Measurements from ENCODE around the gene KDM2A. TPM values are rescaled to one million over a fixed set of nuclear protein-coding genes. Genes with fewer than 3 reads are reported as not detected.

Gene KDM2A
- total RNA-seq, 1 experiment from 2014 or later: 50.4 TPM

- TF ChIP-seq POLR2AphosphoS5 (IDR thresholded peaks at IDR 0.05; ENCODE audit: low read depth, low read length) (no peak), YY1 (IDR thresholded peaks at IDR 0.05; ENCODE audit: extremely low read depth, insufficient replicate concordance, low read depth, low read length) (no peak), REST (IDR thresholded peaks at IDR 0.05; ENCODE audit: low read depth) (no peak), EGR1 (IDR thresholded peaks at IDR 0.05; ENCODE audit: low read depth) (no peak), ZFX (IDR thresholded peaks at IDR 0.05) (no peak), SIN3A (IDR thresholded peaks at IDR 0.05; ENCODE audit: low read depth) (no peak), SP1 (IDR thresholded peaks at IDR 0.05; ENCODE audit: low read depth) (no peak), EZH2 (IDR thresholded peaks at IDR 0.05) (no peak), CBX3 (IDR thresholded peaks at IDR 0.05; ENCODE audit: low read depth) (no peak)
These were observed 94.1 kb downstream of the KDM2A start for GRCh38 chr11:67213178-67213621.

More at GRCh38 chr11:67213178-67213621, 94.1 kb downstream of the KDM2A start:
- no TSS peak for BruUV-seq (replicated peaks)
- no peak overlapping the region for H2AFZ ChIP-seq (ENCODE audit: low read depth, low read length, poor library complexity, severe bottlenecking)
- no peak overlapping the region for H3K9ac ChIP-seq (ENCODE audit: low read length)
- H4K20me1 ChIP-seq (ENCODE audit: insufficient read depth): no peaks in the 10 kb centered on the region
- ChIA-PET POLR2A (no interaction called here), CTCF (no interaction called here), RAD21 (ENCODE audit: low non-redundant PET in 1 of 2, low total read pairs in 2 of 2, uncharacterized antibody in 2 of 2, unreplicated experiment in 2 of 2) (no interaction called here)
- no peaks in the 10 kb centered on the region for H3K27me3 ChIP-seq (ENCODE audit: insufficient read depth, low read length)
- H3K4me3 ChIP-seq (replicated peaks in 1 of 2; ENCODE audit: low read depth in 1 of 2, low read length in 2 of 2): no peak overlapping the region
- no peak for ATAC-seq
- no peak overlapping the region for H3K27ac ChIP-seq (ENCODE audit: low read depth, low read length)
- peaks cover 10 to 11% of the 10 kb centered on the region in 2 experiments; a peak in 3 of 4 replicates for H3K36me3 ChIP-seq (ENCODE audit: control insufficient read depth in 1 of 2, insufficient read depth in 2 of 2, low read length in 2 of 2)
- H3K4me2 ChIP-seq (ENCODE audit: low read length): no peak overlapping the region
- no peaks in the 10 kb centered on the region for H3K4me1 ChIP-seq (ENCODE audit: control insufficient read depth in 1 of 2, insufficient read depth in 2 of 2, low read length in 2 of 2)
- H3K79me2 ChIP-seq (ENCODE audit: insufficient read depth, low read length): no peaks in the 10 kb centered on the region
- no peaks in the 10 kb centered on the region for H3K9me3 ChIP-seq (ENCODE audit: control insufficient read depth in 1 of 2, insufficient read depth in 1 of 2, low read depth in 1 of 2, low read length in 2 of 2)
- DNase-seq (ENCODE audit: low read depth, low spot score): no peak
- no peaks in the 10 kb centered on the region for H3K9me2 ChIP-seq (ENCODE audit: insufficient read depth)
- intact Hi-C loops (cut with micrococcal nuclease): no loop called here

All from HCT116 (cell line).